Measurements from ENCODE around the gene PRKAR1A.
"Not testable (repeated sequence)": the region's sequence is repeated elsewhere in the genome, so short reads cannot be mapped to it uniquely, and the experiment has no call there.

The PRKAR1A gene

DNA sequence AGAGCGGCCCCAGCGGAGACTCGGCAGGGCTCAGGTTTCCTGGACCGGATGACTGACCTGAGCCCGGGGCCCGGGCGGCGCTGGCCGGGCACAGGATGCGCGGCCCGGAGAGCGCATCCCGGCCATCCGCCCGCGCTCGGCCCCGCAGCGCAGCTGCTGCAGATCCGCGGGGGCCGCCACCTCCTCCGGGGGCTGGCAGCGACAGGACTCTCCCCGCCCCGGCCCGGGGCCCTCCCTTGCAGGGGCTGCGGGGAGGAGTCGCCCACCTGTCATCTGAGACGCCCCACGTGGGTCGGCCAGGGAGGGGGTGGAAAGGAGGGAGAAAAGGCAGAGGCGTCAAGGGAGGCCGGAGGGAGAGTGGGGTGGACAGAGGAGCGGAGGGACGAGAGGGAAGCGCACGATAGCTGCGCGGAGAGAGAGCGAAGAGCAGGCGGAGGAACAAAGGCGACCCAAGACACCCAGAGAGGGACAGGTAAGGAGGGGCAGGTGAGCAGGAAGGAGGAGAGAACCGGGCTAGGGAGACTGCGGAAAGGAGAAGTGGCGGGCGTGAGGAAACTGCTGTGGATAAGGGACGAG is 471 bp upstream of the PRKAR1A start:
- DNase-seq = peak; percentile 47 to 80

DNA sequence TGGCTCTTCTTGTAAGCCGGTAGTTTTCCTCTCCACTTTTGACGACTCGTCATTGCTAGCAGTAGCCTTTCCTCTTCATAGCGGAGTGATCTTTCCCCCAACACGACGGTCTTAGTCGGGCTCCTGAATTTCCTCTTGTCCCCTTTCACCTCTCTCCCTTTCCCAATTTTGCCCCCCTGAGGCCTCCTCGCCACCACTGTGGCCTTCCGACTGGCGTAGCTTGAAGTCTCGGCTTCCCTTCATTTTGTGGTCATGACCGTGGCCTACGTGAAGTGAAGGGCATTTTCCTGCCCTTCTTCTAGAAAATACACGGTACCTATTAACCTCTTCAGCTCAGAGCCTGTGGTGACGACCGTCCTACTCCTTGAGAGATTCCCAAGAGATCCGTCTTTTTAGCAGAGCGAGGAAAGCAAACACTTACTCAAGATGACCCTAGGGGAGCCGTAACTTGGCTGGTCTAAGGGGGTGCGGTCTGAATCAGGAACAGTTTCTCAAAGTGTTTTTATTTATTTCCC is 787 bp downstream of the PRKAR1A start:
- DNase-seq = no peak

DNA sequence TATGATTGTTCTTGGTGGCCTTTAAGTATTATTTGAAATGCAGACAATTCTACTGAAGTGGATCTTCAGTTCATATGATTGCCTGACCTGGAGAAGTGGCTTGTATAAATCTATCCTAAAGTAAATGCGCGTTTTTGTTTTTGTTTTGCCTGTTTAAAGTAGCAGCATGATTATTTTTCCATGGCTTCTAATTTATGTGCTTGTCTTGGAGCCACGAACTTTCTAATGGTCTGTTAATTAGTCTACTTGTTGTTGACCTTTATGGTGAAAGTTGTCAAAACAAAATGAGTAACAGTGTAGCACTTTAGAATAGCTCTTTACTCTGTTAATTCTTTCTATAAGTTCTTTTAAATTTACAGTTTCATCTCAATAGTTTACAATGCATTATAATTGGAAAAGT is 1.7 kb downstream of the PRKAR1A start:
- no peak for DNase-seq

DNA sequence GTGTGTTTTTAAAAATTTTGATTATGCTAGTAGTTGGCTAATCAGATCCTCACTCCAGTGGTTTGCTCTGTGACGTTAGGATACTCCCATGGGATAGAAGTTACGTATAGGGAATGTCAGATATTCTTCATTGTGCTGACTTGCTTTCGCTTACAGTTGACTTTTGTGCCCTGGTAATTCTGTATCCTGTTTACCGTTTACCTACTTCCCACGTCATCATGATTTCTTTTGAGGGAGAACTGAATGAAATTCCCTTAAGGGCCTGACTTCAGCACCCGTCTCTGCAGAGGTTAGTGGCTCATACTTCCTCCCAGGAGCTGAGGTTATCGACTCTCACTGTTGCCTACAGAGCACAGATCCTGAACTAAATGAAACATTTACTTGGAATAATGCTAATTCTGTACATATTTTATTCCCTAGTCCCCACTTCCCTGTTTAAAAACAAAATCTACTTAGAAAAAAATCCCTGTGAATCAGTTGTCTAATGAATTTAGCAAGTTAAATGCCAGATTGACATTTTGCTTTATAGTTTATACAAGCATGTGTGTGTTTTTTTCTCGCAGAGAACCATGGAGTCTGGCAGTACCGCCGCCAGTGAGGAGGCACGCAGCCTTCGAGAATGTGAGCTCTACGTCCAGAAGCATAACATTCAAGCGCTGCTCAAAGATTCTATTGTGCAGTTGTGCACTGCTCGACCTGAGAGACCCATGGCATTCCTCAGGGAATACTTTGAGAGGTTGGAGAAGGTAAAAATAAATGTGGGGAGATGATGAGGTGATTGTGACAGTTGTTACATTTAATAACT is 2.8 kb downstream of the PRKAR1A start:
- no peak for DNase-seq

DNA sequence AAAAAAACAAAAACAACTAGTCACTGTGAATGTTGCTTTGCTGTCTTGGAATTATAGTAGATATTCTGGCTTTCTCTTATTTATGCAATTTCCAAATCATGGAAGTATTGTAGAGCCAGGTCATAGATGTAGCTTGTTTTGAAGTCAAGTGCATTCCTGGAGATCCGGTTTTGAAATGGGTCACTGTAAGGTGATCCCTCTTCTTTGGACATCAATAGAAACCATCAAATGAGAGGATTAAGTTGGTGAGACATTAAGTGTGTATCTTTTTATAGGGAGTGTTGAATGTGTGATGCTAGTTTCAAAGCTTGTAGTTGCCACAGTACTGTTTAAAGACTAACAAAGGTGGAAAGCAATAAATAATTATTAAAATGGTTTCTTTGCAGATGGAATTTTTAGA is 4.5 kb downstream of the PRKAR1A start:
- DNase-seq = no peak

DNA sequence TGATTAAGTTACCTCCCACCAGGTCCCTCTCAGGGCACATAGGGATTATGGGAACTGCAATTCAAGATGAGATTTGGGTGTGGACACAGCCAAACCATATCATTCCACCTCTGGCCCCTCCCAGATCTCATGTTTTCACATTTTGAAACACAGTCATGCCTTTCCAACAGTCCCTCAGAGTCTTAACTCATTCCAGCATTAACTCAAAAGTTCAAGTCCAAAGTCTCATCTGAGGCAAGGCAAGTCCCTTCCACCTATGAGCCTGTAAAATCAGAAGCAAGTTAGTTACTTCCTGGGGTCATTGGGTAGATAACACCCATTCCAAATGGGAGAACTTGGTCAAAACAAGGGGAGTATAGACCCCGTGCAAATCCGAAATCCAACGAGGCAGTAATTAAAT is 5.4 kb downstream of the PRKAR1A start:
- not testable (repeated sequence) for DNase-seq

DNA sequence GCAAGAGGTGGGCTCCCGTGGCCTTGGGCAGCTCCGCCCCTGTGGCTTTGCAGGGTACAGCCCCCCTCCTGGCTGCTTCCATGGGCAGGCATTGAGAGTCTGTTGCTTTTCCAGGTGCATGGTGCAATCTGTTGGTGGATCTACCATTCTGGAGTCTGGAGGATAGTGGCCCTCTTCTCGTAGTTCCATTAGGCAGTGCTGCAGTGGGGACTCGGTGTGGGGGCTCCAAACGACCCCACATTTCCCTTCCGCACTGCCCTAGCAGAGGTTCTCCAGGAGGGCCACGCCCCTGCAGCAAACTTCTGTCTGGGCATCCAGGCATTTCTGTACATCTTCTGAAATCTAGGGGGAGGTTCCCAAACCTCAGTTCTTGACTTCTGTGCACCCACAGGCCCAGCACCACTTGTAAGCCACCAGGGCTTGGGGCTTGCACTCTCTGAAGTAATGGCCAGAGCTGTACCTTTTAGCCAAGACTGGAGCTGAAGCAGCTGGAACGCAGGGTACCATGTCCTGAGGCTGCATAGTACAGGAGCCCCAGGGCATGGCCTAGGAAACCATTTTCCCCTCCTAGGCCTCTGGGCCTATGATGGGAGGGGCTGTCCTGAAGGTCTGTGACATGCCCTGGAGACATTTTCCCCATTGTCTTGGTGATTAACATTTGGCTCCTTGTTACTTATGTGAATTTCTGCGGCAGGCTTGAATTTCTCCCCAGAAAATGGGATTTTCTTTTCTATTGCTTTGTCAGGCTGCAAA is 6.0 kb downstream of the PRKAR1A start:
- no peak for DNase-seq

DNA sequence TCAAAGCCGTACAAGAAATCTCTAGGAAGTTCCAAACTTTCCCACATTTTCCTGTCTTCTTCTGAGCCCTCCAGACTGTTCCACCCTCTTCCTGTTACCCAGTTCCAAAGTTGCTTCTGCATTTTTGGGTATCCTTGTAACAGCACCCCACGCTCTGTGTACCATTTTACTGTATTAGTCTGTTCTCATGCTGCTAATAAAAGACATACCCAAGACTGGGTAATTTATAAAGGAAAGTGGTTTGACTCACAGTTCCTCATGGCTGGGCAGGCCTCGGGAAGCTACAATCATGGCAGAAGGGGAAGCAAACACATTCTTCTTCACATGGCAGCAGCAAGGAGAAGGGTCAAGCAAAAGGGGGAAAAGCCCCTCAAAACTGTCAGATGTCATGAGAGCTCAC is 6.8 kb downstream of the PRKAR1A start:
- DNase-seq = not testable (repeated sequence)

DNA sequence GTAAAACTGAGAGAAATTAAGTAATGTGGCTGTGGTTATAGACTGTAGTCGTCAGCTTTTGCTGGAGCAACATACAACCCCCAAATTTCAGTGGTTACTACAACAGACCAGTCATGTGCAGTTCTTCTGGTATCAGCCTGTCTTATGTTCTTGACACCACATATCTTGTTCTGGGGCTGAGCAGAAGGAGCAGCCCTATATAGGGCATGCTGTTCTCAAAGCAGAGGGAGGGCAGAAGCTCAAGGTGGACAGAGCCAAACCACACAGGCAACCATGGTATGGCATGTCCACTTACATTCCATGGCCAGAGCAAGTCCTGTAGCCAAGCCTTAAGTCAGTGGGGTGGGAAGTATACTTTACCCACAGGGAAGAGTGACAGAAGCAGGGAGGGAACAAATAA is 7.7 kb downstream of the PRKAR1A start:
- DNase-seq = no peak

DNA sequence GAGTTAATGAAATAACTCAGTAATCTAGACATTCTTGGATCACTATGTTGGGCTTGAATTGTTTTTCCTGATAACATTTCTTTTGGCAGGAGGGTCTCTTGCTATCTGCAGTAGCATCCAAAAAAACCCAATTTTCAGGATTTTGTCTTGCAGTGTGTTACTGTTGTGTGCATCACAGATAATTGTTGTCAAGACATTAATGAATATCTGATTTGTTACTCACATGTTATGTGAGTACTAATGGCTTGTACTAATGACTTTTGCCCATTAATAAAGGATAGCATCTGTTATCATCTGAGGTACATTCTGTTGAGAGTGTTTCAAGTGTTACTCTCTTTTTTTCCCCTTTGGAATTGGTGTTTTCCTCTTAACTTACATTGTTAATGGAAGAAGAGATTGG is 10.0 kb downstream of the PRKAR1A start:
- DNase-seq = no peak

DNA sequence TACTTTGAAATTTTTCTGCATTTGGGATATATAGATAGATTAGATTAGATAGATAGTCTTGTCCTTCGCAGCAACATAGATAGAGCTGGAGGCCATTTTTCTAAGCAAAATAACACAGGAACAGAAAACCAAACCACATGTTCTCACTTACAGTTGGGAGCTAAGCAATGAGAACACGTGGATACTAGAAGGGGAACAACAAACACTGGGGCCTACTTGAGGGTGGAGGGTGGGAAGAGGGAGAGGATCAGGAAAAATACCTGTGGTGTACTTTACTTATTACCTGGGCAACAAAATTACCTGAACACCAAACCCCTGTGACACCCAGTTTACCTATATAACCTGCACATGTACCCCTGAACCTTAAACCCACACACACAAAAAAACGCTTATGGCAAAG is 14.3 kb downstream of the PRKAR1A start:
- no peak for DNase-seq

DNA sequence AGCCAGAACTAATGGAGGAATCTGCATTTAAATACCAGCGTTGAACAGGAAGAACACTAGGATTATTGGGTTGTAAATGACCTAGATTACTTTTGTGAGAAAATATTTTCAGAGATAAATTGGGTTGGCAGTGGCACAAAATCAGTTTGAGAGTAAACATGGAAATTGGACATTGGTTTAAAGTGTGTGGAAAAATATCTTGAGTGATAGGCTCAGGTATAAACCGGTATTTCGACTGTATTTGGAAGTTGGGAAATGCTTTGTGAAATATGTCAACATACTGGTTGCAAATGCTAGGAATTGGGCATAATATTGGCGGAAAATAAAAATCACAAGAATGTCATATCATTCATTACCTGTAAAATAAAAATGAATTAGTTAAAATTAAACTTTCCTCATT is 15.1 kb downstream of the PRKAR1A start:
- DNase-seq = no peak

DNA sequence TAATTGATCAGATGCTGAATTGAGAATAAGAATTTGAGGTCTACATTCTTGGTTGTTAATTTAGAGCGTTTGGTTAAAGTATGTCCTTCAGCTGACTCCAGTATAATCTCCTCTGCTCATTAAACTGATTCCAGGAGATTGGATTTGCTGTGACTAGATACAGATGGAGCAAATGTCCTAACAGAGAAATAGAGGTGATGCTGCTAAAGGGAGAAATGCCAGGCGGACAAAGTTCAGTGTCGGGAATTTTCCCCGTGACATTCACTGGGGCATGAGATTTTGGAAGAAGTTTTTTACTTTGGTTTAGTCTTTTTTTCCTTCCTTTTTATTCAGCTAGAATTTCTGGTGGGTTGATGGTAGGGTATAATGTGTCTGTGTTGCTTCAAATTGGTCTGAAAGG is 19.0 kb downstream of the PRKAR1A start:
- DNase-seq = no peak

DNA sequence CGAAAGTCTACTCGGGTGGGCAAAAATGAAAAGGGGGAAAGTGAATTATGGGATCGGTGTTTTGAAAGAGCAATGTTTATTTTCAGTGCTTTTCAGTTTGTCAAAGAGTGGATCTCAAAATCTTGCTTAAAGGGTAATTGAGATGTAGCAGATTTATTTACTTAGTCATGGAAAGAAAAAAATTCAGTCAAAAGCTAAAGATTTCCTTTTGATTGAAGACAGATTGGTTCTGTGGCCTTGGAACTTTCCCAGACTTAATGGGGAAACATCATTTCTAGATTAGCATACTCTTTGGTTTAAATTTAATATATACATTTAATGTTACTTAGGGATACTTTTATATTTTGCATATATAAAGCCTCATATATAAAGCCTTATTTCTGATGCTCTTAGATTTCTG is 20.6 kb downstream of the PRKAR1A start:
- DNase-seq = no peak

DNA sequence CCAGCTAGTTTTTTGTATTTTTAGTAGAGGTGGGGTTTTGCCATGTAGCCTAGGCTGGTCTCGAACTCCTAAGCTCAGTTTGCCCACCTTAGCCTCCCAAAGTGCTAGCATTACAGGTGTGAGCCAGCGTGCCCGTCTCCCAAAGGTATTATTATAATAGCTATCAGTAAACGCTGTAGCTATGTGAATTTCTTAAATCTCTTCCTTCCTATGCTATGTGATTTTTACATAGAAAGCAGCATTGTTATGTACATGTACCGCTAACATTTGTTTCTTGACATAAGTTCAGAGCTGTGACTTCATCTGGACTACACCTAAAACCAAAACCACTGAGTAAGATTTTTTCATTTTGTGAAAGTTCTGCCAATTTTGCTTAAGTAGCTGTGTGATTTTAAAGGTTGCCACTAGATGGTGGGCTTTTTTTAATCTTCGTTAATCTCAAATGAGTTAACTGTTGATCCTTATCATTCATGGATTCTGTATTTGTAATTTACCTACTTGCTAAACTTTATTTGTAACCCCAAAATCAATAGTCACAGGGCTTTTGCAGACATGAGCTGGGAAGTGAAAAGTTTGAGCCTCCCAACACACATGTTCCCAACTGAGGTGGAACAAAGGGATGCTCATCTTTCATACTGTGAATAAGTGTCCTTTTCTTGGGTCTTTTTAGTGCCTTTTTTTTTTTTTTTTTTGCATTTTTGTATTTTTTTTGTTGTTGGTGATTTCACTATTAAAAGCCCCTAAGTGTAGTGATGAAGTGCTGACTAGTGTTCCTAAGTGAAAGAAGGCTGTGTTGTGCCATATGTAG is 21.9 kb downstream of the PRKAR1A start:
- no peak for DNase-seq

DNA sequence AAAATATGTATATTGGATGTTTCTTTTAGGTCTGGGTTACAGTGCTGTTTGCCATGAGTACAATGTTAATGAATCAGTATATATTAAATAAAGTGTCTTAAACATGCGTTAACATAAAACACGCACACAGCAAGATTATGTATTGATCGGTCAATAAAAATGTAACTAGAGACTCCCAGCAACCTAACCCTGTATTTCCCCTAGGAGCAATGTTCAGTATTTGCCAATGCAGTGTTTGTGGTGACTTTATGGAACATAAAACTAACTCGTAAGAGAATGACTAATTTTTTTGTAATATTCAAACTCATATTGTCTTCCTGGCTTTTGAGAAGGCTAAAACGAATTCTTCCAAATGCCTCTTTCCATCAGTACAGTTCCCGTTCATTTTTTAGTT is 22.5 kb downstream of the PRKAR1A start:
- no peak for DNase-seq

DNA sequence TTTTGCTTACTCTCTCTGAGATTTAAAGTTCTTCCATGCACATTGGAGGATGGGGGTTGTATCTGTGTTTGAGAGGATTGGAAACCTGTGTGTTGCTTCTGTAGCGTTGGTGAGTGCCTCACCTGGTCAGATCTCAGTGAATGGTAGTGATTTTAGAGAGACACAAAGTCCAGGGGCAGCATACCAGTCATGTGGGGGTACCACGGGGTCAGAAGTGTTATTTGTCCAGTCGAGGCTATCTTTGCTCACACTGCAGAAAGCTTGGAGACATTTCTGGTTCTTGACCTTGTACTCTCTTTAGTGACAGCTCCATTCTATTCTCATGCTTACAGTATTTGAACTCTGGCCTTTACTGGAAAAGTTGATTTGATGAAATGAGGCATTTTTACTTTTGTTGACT is 23.7 kb downstream of the PRKAR1A start:
- DNase-seq = no peak

DNA sequence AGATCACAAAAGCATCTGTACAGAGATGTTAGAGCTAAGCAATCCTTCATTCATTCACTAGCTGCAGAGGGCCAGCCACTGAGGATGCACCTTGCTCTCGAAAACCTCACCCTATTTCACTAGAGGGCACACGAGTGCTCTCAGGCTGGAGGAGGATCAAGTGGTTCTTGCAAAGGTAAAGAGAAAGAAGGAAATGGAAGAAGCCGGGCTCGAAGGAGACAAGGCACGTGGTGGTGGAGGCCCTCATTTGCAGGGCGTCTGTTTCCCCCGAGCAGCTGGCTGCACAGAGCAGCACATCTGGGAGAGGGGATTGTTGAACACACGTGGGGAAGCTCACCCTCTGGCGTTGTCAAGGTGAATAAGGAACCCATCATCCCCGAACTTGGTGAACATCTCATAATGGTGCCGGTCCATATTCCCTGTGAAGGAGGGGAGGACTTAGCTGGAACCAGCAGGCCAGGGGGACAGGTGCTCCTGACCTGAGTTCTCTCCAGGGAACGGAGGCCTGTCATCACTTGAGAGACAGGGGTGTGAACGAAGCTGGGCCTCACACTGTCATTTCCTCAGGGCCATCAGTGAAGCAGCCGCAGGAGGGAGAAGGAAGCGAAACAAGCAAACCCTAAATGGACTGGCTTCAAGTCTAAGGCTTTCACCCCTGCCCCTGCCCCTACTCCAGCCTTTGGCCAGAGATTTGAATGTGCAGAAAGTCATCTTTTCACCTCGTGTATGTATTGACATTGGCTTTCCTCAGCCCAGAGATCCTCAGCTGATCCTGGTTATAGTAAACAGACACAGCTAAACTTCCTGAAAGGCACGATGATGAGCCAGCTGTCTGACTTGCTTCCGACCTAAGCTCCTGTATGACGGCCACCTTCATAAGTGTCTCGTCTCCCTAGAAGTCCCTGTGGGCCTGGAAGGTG is 27.6 kb downstream of the PRKAR1A start:
- no peak for DNase-seq

DNA sequence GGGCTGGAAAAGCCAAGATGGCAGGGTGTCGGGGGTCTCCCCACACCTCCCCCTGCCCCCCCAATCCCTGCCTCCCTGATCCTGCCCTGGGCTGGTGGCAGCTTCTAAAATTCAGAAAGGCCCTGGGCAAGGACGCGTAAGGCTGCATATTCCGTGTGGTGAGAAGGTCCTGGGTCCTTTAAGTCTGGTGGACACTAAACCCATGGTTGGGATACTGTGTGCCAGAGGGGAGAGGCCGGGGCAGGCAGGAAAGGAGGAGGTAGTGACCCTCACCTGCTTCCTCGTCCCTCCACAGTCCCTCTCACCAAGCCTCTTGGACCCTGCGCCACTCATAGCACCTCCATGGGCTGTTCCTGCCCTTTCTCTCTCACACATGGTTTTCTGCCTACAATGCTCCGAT is 28.8 kb downstream of the PRKAR1A start:
- DNase-seq = no peak

DNA sequence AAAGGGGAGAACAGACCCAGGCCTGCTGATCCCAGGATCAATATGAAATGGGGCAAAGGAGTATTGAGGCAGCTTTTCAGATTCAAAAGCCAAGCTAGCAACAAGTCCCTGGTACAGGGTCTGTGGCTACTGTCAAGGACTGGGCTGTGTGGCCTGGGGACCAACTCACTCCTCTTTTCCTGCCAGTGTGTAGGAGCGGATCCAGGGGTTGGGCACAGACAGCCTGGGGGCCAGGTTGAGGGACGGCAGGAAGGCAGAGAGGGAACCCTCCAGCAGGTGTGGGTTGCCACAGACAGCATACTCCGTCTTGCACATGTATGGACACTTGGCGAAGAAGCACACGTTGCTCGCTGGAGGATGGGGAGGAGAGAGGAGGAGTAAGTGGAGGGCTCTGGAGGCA is 29.6 kb downstream of the PRKAR1A start:
- no peak for DNase-seq

DNA sequence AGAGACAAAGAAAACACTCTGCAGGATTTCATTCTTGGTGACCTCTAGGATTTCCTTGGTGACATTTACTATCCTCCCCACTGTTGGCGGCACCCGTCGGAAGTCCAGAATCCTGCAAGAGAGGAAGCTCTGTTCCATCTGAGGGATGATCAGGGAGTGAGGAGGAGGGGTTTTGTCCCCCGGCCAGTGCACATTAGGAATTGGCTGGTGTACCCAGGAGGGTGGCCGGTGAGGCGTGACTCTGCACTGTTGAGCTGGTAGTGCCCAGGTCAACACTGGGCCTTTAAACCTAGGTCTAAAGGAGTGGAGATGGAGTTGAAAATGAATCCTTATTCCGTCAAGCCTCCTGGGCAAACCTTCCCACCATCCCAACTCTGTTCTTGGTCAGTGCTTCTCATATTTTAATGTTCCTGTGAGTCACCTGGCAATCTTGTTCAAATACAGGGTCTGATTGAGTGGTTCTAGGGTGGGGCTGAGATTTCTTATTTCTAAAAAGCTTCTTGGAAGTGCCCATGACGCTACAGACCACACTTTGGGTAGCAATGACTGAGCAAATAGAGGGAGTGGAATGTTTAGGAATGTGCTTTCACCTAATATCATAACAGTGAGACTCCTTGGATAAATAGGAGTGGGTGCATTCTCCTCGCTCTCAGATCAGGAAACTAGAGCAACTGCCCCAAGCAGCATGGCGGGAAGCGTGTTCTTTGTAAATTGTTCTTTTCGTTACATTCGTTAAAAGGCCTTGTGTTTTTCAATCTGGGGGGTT is 30.7 kb downstream of the PRKAR1A start:
- DNase-seq = no peak

Data from NCI-H446 (cell line).